ENCODE data around the gene PATJ. TPM values are rescaled to one million over a fixed set of nuclear protein-coding genes. Genes with fewer than 3 reads are reported as not detected.

PATJ gene
- total RNA-seq, 1 donor from 2014 or later: 10.7 TPM

DNA sequence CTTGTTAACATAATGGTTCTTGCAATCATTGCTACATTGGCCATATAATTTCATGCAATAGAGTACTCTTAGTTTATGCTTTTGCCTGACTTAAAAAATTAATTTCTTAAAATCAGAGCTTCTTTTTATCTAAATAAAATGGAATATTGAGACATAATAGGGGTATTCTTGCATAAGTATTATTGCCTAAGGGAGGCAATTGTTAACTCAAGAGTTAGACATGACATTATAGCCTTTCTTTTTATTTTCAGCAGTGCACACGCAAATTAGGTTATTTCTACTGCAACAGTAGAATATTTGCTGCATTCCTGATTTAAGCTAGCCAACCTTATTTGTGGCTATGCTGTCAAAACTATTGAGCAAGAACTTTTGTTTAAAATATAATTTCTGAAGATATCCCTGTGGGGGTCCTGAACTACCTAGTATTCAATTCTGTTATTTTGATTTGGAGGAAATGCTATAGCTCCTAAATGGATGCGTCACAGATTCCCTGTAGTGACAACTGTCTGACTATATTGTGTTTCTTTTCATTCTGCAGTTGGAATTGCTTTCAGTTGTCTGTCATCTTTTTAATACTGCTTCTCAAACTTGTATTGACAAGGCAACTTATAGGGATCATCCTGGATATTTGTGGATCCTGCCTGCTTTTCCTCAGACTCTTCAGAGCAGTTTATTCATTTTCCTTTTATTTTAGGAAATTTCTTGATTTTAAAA is 211.0 kb downstream of the PATJ start:
- Mint-ChIP-seq H3K27me3 (ENCODE audit: low read depth) (no peaks in the 10 kb centered on the region), H3K36me3 (ENCODE audit: low read depth) (no peaks in the 10 kb centered on the region), H3K4me3 (ENCODE audit: unreplicated experiment) (no peak overlapping the region), H3K4me1 (ENCODE audit: low read depth) (peaks cover 14% of the 10 kb centered on the region), H3K27ac (ENCODE audit: unreplicated experiment) (no peak overlapping the region), H3K9me3 (ENCODE audit: low read depth) (no peaks in the 10 kb centered on the region)
- TF ChIP-seq, protein P1, sequence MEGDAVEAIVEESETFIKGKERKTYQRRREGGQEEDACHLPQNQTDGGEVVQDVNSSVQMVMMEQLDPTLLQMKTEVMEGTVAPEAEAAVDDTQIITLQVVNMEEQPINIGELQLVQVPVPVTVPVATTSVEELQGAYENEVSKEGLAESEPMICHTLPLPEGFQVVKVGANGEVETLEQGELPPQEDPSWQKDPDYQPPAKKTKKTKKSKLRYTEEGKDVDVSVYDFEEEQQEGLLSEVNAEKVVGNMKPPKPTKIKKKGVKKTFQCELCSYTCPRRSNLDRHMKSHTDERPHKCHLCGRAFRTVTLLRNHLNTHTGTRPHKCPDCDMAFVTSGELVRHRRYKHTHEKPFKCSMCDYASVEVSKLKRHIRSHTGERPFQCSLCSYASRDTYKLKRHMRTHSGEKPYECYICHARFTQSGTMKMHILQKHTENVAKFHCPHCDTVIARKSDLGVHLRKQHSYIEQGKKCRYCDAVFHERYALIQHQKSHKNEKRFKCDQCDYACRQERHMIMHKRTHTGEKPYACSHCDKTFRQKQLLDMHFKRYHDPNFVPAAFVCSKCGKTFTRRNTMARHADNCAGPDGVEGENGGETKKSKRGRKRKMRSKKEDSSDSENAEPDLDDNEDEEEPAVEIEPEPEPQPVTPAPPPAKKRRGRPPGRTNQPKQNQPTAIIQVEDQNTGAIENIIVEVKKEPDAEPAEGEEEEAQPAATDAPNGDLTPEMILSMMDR (IDR thresholded peaks at IDR 0.05): no peak
- no peak for DNase-seq (ENCODE audit: low spot score)

DNA sequence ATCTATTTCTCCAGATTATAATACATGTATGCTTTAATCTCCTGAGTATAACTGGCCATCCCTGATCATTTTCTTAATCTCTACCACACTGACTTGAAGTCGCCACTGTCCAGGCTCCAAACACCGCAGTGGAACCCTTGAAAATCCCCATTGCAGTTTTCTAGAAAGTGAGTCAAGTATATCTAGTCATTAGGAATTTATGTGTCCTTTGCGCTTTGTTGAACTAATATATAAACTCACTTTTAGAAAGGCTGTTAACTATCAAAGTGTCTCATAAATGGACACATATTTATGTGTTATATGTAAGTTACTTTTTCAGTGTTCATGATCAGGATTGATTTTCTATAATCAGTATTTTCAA is 211.5 kb downstream of the PATJ start:
- H3K27me3 Mint-ChIP-seq (ENCODE audit: low read depth): no peaks in the 10 kb centered on the region
- no peak overlapping the region for H3K4me3 Mint-ChIP-seq (ENCODE audit: unreplicated experiment)
- TF ChIP-seq, protein P1 (IDR thresholded peaks at IDR 0.05): no peak
- no peak for DNase-seq (ENCODE audit: low spot score)
- H3K27ac Mint-ChIP-seq (ENCODE audit: unreplicated experiment): no peak overlapping the region
- H3K36me3 Mint-ChIP-seq (ENCODE audit: low read depth): no peaks in the 10 kb centered on the region
- H3K9me3 Mint-ChIP-seq (ENCODE audit: low read depth): no peaks in the 10 kb centered on the region
- H3K4me1 Mint-ChIP-seq (ENCODE audit: low read depth): peaks cover 14% of the 10 kb centered on the region

DNA sequence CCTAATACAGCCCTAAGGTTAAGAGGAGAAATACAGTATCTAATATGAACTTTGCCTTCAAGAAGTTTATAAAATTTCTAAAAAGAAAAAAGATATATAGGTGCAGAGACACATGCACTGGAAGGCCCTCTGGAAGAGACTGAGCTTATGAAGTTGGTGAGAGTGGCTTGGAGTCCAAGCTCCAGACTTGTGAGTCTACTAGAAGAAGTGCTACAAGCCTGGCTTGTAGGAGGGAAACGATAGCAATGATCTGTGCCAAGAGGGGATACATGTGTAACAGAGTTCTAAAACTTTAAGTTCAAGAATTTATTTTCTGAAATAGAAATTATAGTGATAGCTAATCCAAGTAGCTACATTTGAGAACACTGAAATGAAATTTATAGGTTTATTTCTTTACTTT is 213.0 kb downstream of the PATJ start:
- H3K9me3 Mint-ChIP-seq (ENCODE audit: low read depth): no peaks in the 10 kb centered on the region
- TF ChIP-seq, protein P1 (IDR thresholded peaks at IDR 0.05): no peak
- H3K27me3 Mint-ChIP-seq (ENCODE audit: low read depth): no peaks in the 10 kb centered on the region
- H3K4me3 Mint-ChIP-seq (ENCODE audit: unreplicated experiment): no peak overlapping the region
- H3K27ac Mint-ChIP-seq (ENCODE audit: unreplicated experiment): no peak overlapping the region
- H3K4me1 Mint-ChIP-seq (ENCODE audit: low read depth): peaks cover 14% of the 10 kb centered on the region
- no peaks in the 10 kb centered on the region for H3K36me3 Mint-ChIP-seq (ENCODE audit: low read depth)
- no peak for DNase-seq (ENCODE audit: low spot score)

DNA sequence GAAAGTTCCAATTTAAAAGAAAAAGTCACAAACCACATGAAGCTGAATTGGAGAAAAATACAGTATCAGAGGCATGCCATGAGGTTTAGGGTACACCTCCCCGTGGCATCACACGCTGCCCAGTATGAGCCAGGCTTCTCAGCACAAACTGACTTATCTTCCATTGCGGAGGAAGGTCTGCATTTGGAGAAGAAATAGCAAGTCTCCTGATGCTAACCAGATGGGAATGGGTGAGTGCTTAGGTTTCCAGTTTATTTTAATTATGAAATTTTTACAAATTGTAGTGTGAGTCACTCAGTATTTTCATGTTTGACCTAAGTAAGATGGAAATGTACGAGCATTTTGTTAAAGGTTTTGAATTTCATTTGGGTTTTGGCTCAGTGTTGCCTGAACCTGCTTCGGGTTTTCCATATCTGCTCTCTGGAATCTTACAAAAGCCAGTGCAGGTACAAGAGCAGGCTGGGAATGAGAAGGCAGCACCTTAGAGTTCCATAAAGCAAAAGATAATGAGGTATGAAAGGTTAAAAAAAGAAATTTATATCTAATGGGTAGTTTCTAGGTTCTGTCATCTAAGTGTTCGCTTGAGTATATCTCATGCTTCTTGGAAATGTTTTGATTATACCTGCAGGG is 213.9 kb downstream of the PATJ start:
- H3K4me1 Mint-ChIP-seq (ENCODE audit: low read depth): peaks cover 8% of the 10 kb centered on the region
- H3K9me3 Mint-ChIP-seq (ENCODE audit: low read depth): no peaks in the 10 kb centered on the region
- H3K27ac Mint-ChIP-seq (ENCODE audit: unreplicated experiment): no peak overlapping the region
- no peaks in the 10 kb centered on the region for H3K36me3 Mint-ChIP-seq (ENCODE audit: low read depth)
- no peak for DNase-seq (ENCODE audit: low spot score)
- TF ChIP-seq, protein P1 (IDR thresholded peaks at IDR 0.05): no peak
- H3K4me3 Mint-ChIP-seq (ENCODE audit: unreplicated experiment): no peak overlapping the region
- no peaks in the 10 kb centered on the region for H3K27me3 Mint-ChIP-seq (ENCODE audit: low read depth)

DNA sequence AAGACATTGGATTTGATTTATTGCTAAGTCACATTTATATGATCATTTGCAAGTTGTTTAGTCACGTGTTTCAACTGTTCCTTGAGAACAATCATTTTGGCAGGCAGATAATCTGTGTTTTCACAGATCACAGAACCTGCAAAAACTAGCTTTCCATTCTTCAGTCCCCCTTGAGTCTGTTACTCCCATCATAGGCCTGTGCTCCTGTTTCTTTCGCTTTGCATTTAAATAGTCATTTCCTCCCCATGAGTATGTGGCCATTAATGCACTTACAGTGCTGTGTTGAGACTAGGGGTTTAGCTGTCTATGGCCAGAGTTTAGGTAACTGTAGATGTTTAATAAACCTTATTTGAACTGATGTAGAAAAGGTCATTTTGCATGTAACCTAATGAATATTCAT is 214.5 kb downstream of the PATJ start:
- no peak for DNase-seq (ENCODE audit: low spot score)

More for the DNA sequence above, 214.5 kb downstream of the PATJ start:
- Mint-ChIP-seq H3K4me1 (ENCODE audit: low read depth) (peaks cover 8% of the 10 kb centered on the region), H3K27ac (ENCODE audit: unreplicated experiment) (no peak overlapping the region), H3K4me3 (ENCODE audit: unreplicated experiment) (no peak overlapping the region), H3K27me3 (ENCODE audit: low read depth) (no peaks in the 10 kb centered on the region), H3K9me3 (ENCODE audit: low read depth) (no peaks in the 10 kb centered on the region), H3K36me3 (ENCODE audit: low read depth) (no peaks in the 10 kb centered on the region)
- TF ChIP-seq, protein P1 (IDR thresholded peaks at IDR 0.05): no peak
